GM19328 (cell line): ENCODE data around the gene ZMIZ1.

Experiments
- ATAC-seq: cut with Tn5 transposase; IDR thresholded peaks from one replicate; pipeline ENCODE4 v1.9.1; 2021; ENCODE audit warnings: mild to moderate bottlenecking, moderate library complexity; ENCODE audit not compliant: unreplicated experiment

The ZMIZ1 gene

DNA sequence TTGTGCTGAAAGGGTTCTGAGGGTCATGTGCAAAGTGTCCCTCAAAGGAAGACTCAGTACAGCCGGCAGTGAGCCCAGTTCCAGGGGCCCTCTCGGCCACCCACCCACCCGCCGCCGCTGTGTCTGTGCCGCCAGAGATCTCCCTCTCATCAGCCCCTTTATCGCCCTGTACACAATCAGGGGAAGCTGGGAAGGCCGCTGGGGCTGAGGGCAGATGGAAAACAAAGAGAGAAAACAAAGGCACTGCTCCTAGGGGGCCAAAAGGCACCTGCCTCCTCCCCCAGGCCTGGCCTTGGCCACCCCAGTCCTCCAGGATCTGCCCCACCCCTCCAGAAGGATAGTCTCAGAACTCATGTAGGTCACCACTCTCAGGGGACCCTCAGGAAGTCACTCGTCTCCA is 67.0 kb downstream of the ZMIZ1 start:
- no peak for ATAC-seq

DNA sequence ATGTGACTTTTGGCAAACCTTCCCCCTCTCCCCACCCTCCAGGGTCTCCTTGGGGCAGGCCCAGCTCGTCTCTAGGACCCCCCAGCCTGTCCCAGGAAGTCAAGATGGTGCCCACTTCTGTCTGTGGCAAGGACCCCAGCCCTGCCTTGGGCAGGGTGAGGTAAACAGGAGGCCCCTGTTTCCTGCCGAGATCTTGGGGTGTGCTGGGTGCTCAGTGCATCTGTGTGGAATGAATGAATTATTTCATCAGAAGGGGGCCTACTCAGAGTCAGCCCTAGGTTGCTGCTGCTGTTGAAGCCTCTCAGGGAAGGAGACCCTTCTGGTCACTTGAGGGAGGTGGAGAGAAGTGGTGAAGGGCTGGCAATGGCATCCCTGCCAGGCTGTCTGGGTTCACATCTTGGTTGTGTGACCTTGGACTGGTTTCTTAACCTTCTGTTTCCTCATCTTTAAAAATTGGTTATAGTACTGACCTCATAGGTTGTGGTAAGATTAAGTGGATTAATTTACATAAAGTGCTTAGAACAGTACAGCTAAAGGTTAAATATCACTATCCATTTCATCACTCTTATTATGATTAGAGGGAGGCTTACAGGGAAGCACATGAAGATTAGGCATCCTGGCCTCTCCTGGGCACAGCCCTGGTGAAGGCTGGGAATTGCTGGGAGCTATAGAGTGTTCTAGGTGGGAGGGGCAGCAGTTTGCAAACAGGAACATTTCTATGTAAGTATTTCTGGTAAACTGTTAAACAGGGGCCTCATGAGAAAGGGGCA is 67.7 kb downstream of the ZMIZ1 start:
- no peak for ATAC-seq

DNA sequence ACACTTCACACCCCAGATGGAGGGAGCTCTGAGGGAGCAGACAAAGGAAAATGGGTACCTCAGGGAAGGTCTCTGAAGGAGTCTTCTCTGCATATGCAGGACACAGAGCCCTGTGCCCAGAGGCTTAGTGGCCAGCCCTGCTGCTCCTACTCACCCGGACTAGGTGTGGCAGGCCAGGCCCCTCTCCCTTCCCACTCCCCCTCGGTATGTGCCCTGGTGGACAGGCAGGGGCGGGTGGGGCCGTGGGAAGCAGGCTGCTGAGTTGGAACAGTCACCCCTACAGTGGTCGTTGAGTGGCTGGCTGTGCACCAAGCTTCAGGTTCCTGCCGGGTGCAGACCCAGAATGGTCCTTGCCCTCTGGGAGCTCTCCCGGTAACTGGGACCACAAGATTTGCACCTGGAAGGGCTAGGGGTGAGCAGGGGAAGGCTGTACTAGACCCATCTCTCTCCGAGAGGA is 68.6 kb downstream of the ZMIZ1 start:
- no peak for ATAC-seq

DNA sequence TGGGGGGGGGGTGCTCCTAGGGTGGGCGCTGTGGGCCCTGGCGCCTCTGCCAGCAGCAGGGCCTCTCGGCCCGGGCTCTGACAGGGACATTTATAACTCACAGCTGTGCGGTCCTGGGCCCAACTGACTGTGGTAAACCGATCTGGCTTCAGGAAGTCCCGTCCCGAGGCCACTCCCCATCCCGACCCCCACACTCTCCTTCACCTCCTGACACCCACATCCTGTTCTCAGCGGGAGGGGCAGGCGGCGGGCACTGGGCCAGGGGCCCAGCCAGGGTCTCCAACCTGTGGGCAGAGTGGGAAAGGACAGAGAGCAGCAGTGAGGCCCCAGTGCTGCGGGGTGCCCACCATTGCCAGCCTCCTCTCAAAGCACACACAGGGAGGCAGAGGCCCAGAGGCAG is 69.1 kb downstream of the ZMIZ1 start:
- ATAC-seq = peak; percentile 80

DNA sequence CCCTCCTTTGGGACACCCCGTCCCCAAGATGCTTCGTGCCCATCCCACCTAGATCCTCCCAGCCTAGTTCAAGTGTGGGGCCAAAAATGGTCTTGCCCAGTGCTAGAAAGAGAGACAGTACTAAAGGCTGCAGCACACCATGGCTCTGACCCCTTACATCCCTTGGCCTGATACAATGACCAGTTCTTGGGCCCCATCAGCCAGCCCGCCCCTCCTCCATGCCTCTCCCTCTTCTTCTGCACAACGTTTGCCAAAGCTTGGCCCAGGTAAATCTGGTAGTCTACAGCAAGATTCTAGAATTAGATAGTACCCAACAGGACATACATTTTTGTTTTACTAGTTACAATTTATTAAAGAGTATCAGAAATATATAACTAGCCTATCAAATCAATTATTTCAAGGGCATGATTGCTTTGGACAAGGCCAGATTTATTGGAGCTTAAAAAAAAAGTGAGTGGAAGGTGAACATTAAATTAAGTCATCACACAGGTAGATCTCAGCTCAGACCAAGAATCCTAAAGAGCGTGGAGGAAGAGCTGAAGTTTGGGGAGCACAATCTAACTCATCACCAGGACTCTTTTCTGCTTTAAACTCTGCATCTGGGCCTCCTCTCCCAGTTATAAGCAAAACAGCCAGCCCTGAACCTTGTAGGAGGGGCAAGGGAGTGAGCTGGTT is 69.8 kb downstream of the ZMIZ1 start:
- ATAC-seq = no peak

DNA sequence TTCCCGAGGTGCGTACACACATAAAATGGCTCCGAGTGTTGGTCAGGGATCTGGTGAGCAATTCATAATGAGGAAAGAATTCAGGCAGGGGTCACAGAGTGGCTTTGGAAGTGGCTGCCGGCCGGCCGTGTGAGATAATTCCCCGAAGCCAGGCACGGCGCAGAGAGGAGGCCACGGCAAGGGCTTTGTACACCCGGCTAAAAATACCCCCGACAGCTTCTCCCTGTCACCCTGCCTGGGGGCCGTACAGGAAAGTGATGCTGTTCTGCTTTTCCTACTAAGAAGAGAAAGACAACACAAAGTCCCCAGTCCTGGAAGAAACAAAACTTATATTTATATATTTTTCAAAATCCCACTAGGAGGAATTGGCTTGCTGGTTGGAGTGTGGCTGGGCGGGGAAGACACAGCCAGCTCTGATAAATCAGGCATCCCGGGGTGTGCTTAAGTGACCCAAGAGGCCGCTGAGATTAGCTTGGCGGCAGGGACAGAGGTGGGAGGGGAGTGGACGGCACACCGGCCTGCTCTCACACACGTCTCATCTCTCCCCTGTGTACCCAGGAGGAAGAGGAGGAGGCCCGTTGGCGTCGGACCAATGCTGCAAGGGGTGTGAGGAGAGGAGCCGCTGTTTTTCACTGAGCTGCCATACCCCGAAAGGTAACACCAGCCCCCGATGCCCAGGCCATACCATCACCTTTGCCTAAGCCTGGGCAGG is 70.5 kb downstream of the ZMIZ1 start:
- ATAC-seq = no peak

DNA sequence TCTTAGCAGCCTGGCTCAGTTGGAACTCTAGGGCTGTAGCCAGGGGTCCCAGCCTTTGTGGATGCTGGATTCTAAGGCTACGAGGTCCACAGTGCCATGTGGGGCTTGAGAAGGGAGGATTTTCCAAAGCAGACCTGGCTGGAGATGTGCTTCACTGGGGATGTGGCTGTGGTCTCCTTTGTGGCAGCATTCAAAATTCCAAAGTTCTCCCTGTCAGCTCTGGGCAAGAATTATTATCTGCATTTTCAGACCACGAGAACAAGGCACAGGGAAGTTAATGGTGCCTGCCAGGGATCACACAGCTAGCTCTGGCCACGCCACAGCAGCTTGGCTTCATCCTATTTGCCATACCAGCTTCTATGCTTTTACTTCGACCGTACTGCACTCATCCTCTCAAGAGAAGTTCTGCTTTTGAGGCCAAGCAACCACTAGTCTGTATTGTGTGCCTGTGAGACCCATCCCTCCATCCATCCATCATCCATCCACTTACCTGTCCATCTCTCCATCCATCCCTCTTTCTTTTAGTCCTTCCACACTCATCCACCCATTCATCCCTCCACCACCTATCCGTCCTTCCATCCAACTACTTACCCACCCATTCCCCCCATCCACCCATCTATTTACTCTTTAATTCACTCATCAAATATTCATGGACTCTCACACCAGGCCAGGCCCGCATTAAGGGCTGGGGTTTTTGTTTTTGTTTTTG is 71.5 kb downstream of the ZMIZ1 start:
- ATAC-seq = no peak

DNA sequence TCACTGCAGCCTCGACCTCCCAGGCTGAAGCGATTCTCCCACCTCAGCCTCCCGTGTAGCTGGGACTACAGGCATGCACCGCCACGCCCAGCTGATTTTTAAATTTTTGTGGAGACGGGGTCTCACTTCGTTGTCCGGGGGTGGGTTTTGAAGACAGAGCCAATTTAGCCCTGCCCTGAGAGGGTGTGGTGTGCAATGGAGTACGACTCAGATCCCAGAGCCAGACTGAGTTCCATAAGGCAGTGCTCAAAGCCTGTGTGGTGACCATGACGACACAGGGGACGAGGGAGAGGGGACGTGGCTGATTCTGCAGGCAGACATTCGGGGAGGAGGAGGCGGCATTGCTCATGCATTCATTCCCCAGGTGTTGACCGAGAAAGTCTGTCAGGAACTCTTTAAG is 72.1 kb downstream of the ZMIZ1 start:
- no peak for ATAC-seq

DNA sequence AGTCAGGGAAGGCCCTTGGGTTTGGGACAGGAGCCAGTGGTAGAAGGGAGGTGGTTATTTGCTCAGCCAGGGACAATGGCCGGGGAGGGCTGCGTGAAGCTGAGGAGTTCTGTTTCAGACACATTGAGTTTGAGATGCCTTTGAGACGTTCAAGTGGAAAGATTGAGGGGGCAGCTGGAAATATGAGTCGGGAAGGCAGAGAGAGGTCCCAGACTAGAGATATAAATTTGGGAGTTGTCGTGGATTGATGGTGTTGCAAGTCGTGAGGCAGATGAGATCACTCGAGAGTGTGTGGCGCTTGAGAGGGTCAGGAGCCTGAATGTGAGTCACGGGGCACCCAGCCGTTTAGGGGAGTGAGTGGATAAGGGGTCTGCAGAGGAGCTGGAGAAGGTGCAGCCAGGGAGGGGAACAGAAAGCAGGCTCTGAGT is 73.3 kb downstream of the ZMIZ1 start:
- no peak for ATAC-seq

DNA sequence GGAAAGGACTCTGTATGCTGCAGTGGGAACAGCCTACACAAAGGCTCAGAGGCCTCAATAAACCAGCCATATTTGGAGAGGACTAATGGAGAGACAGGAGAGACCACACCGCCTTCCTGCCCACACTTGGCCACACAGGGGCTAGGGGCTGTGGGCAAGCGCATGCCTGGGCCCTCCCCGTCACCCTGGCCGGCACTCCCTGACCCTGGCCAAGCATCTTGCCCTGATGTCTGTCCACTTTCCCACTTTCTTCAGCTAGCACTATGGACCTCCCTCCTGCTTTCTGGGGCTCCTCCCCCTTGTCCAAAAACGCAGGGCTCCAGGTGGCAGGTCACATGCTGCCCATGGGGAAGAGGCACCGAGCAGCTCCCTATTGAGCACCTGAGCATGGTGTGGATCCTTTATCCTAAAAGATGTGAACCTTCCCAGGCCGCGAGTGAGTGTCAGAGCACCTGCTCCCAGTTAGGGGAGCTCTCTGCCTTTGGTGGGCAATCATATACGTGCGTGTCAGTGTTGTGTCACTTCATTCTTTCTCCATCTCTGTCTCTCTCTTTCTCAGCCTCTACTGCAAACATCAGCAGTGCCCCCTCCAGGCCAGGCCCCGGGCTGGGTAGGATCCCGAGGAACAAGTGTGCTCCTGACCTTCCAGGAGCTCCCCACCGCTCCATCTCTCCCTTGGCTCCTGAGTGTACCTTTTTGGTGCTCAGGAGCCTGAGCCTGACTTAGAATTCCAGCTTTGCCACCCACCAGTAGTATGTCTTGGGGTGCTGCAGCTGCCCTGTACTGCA is 74.0 kb downstream of the ZMIZ1 start:
- no peak for ATAC-seq

DNA sequence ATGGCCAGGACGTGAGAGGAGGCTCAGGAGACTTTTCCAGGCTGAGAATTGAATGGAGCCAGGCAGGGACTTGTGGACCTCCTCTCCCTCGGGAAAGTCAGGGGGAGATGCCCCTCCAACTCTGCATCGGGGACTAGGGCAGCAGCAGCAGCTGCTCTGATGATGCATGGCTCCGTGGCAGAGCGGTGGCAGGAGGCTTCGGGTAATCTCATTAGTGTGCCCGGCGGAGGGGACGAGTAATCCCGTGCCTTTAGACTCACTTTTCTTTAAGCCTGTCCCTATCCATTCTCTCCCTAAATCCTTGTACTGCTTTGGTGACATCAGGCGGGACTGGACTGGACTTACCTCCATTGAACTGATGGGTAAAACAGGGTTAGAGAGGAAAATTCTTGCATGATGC is 75.1 kb downstream of the ZMIZ1 start:
- no peak for ATAC-seq

DNA sequence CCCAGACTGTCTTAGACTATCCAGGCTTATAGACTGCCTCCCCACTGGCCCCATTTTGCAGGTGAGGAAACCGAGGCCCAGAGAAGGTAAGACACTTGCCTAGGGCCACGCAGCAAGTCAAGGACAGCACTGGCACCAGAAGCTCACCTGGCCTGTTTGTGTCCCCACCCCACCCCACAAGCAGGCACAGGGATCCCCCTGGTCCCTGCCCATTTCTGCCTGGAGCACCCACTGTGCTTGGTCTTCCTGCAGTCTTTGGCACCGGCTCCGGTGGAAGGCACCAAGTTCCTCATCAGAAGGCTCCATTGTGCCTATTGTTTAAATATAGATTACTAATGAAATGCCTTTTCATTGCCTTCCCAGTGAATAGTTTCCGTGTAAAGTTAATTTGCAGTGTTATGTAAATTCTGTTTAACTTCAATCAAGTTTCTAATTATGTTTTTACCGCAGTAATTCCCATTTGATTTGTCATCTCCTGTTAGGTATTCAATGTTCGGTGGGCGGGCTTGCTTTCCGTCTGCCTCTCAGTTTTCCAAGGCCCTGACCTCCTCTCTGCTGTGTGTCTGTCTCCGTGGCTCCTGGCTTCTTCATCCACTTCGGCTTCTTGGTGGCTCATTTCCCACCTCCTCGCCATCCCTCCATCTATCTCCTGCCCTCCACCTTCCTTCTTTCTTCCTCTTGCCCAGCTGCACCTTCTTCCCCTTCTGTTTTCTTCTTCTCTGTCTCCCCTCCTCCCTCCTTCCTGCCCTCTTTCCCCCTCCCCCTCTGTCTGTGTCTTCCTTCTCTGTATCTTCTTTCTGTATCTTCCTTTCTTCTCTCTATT is 75.8 kb downstream of the ZMIZ1 start:
- no peak for ATAC-seq

DNA sequence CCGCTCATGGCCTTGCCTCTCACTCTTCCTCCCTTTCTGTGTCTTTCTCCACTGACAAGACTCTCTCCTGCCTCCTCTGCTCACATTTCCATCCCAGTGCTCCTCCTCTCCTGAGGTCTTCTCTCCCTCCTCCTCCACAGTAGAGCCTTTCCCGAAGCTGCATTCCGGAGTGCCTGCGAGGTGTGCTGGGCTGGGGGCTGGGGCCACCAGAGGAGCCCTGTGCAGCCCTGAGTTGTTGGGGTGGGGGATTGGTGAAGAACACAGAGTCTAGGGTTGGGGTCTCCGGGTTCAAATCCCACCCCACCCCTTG is 76.4 kb downstream of the ZMIZ1 start:
- ATAC-seq = no peak

DNA sequence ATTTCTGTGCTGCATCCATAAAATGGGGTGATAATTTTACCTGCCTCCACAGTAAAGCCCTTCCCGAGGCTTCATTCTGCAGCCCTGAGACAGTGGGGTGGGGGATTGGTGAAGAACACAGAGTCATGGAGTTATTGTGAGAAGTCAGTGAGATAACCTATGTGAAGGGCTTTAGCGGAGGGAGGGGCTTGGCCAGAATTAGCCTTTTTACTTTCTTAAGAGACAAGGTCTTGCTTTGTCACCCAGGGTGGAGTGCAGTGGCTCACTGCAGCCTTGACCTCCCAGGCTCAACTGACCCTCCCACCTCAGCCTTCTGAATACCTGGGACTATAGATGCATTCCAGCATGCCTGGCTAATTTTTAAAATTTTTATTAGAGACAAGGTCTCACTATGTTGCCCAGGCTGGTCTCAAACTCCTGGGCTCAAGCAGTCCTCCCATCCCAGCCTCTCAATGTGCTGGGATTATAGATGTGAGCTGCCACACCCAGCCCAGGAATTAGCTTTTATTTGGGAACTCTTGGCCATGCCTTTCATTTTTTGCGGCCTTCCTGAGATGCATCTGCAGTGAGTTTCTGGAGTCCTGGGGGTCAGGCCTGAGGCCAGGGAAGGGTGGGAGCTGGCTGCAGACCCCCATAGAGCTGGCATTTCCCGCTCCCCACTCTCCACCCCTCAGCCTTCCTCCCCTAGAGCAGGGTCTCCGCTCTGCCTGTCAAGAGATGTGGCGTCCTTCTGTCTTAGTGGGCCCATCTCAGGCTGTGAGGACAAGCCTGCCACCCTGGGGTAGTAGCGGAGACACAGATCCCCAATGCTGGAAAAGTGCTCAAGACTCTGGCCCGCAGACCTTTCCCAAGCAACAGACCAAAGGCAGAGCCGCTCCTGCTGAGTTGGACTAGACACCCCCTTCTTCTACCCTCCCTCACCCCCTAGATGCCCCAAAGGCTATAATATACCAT is 77.0 kb downstream of the ZMIZ1 start:
- ATAC-seq = no peak

DNA sequence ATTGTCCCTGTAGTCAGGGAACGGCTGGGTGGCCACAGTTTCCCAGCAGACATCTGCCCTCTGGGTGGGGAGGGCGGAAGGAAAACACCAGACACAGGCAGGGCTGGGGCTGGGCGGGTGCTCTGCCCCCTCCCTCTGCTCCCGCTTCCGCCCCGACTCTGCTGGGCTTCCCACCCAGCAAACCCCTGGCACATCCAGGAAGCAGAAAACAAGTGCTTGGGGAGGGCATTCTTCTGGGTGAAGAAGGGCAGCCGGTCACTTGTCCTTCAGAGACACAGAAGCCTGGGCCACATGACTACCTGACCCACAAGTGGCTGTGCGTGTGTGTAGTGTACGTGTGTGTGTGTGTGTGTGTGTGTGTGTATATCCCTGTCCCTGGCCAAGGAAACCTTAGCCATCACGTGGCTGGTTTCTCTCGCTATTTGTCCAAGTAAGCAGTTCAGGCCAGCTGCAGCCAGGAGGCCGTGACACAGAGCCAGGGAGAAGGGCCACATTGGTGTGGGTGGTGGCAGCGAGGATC is 77.9 kb downstream of the ZMIZ1 start:
- no peak for ATAC-seq

DNA sequence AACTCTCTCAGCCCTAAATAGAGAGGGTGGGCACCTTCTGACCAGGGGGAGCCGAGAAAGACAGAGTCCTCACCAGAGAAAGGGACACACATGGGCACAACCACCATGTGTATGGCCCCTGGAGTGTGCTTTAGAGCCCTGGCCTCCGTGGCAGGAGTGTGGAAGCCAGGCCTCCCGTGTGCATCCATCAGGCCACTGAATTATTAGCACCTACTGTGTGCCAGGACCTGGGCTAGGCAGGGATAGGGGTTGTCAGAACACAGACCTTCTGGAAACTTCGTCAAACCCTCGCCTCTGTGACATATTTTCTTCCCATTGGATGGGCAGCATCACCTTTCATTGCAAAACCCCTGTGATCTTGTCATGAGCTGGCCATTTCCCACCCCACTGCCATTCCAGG is 78.5 kb downstream of the ZMIZ1 start:
- ATAC-seq = no peak

DNA sequence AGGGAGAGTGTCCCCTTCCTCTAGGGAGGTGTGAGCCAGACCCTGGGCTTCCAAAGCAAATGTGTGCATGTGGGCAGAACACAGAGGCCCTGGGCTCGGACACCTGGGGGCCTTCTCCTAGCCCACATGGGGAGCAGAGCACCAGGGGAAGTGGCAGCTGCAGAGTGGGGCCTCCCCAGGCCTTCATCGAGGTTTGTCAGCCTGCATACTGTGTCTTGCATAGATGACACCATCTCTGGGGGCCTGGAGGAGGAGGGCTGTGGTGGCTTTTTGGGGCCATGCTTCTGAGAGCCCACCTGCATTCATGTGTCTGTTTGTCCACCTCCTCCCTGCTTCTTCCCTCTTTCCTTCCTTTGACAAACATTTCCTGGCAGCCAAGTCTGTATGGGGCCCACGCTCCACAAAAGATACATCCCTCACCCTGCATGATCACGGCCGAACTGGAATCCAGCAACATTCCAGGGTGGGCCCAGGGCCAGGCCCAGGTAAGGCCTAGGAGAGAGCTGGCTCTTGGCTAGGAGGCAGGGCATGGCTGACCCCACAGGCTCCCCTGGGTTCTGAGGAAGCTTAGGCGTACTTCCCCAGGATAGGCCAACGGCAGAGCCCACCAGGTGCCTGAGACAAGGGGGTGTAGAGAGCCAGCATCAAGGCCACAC is 79.2 kb downstream of the ZMIZ1 start:
- no peak for ATAC-seq
